Endometrial microvascular endothelial cells (primary cell): ENCODE data around the gene RNF187. TPM values are rescaled to one million over a fixed set of nuclear protein-coding genes. Genes with fewer than 3 reads are reported as not detected.

Source experiments
- in situ Hi-C: cut with HindIII; loops from 2 replicates; pipeline ENCODE4 v1.10.0; 2017; ENCODE audit warnings: low sequenced_read_pairs, low pct_unique_long_range_greater_than_20kb; ENCODE audit errors: inconsistent ontology term
- total RNA-seq: library from RNA; depleted of rRNA; stranded (reverse); fragments of >200 nt; gene quantifications from one replicate; pipeline ENCODE4 v1.2.3, GENCODE V29; 2015; ENCODE audit errors: inconsistent ontology term

The RNF187 gene
- total RNA-seq, 1 donor from 2014 or later, result 28.7 TPM

GRCh38 chr1:228478326-228478725, 8.9 kb upstream of the RNF187 start:
- in situ Hi-C loops, result no loop called here

GRCh38 chr1:228478912-228479711, 8.1 kb upstream of the RNF187 start:
- in situ Hi-C loops, result no loop called here

- in situ Hi-C loops, result no loop called here
Measured at GRCh38 chr1:228483789-228484188, 3.4 kb upstream of the RNF187 start.

GRCh38 chr1:228486596-228487335, 416 bp upstream of the RNF187 start:
- in situ Hi-C loops, result no loop called here

GRCh38 chr1:228488125-228488817, 1.1 kb downstream of the RNF187 start:
- in situ Hi-C loops, result no loop called here

- in situ Hi-C loops, result no loop called here
Measured at GRCh38 chr1:228488818-228489674, 1.9 kb downstream of the RNF187 start.

- in situ Hi-C loops, result no loop called here
Measured at GRCh38 chr1:228490120-228491078, 3.2 kb downstream of the RNF187 start.

GRCh38 chr1:228493141-228494043, 6.2 kb downstream of the RNF187 start:
- in situ Hi-C loops, result no loop called here

- in situ Hi-C loops, result no loop called here
Measured at GRCh38 chr1:228494044-228494353, 6.8 kb downstream of the RNF187 start.

GRCh38 chr1:228494391-228494790, 7.2 kb downstream of the RNF187 start:
- in situ Hi-C loops, result no loop called here

- in situ Hi-C loops, result no loop called here
Measured at GRCh38 chr1:228494970-228495853, 8.0 kb downstream of the RNF187 start.

- in situ Hi-C loops, result no loop called here
Measured at GRCh38 chr1:228496084-228496483, 8.9 kb downstream of the RNF187 start.

GRCh38 chr1:228496494-228496893, 9.3 kb downstream of the RNF187 start:
- in situ Hi-C loops, result no loop called here

- in situ Hi-C loops, result no loop called here
Measured at GRCh38 chr1:228497206-228497605, 10.0 kb downstream of the RNF187 start.

GRCh38 chr1:228497817-228498216, 10.6 kb downstream of the RNF187 start:
- in situ Hi-C loops, result no loop called here

- in situ Hi-C loops, result no loop called here
Measured at GRCh38 chr1:228500143-228500734, 13.1 kb downstream of the RNF187 start.
